IPS DF 4.7 (cell line): ENCODE measurements around the gene NOCT.
A peak's percentile ranks its signal among the peaks of the same experiment; 100 is the strongest.
"Not testable (repeated sequence)": the region's sequence is repeated elsewhere in the genome, so short reads cannot be mapped to it uniquely, and the experiment has no call there.

Experiments
- DNase-seq: peaks from one replicate; pipeline ENCODE4 v3.0.0-alpha.2; 2013; ENCODE audit warnings: low spot score; ENCODE audit errors: extremely low read depth

The NOCT gene

DNA sequence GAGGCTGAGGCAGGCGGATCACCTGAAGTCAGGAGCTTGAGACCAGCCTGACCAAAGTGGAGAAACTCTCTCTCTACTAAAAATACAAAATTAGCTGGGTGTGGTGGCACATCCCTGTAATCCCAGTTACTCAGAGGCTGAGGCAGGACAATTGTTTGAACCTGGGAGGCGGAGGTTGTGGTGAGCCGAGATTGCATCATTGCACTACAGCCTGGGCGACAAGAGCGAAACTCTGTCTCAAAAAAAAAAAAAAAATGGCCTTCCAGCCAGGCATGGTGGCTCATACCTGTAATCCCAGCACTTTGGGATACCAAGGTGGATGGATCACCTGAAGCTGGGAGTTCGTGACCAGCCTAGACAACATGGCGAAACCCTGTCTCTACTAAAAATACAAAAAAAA, 7.3 kb upstream of the NOCT start:
- not testable (repeated sequence) for DNase-seq

DNA sequence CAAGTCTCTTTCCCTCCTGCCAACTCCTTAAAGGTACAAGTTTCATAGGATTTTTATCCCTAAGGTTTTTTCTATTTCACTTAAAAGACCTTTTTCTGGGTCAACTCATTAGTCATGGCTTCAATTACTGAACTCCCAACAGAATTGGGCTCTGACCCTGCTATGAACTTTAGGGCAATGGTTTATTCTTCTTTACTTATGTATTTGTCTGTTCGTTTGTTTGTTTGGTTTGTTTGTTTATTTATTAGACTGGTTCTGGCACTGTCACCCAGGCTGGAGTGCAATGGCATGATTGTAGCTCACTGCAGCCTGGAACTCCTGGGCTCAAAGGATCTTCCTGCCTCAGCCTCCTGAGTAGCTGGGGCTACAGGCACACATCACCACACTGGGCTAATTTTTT, 5.9 kb upstream of the NOCT start:
- DNase-seq = no peak

DNA sequence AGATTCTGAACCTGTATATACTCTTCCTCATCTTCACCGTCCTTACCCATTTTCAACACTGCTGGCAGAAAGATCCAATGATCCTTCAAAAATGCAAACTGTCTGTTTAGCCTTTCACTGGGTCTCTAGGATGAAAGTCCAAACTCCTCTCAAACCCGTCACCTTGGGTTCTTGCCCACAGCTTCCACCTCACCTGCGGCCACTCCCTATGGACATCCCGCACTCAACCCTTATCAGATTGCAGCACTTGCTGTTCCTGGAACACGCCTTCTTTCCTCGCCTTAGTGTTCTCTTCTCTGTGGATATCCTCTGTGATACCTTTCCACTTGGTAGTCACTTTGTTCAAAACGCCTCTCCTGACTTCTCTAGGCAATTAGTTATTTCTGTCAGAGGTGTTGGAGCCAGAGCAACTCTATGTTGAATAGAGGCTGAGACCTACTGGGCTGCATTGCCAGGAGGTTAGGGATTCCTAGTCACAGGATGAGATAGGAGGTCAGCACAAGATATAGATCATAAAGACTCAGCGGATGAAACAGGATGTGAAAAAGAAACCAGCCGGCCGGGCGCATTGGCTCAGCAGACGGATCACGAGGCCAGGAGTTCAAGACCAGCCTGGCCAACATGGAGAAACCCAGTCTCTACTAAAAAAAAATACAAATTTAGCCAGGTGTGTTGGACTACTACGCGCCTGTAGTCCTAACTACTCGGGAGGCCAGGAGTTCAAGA, 4.2 kb upstream of the NOCT start:
- no peak for DNase-seq

DNA sequence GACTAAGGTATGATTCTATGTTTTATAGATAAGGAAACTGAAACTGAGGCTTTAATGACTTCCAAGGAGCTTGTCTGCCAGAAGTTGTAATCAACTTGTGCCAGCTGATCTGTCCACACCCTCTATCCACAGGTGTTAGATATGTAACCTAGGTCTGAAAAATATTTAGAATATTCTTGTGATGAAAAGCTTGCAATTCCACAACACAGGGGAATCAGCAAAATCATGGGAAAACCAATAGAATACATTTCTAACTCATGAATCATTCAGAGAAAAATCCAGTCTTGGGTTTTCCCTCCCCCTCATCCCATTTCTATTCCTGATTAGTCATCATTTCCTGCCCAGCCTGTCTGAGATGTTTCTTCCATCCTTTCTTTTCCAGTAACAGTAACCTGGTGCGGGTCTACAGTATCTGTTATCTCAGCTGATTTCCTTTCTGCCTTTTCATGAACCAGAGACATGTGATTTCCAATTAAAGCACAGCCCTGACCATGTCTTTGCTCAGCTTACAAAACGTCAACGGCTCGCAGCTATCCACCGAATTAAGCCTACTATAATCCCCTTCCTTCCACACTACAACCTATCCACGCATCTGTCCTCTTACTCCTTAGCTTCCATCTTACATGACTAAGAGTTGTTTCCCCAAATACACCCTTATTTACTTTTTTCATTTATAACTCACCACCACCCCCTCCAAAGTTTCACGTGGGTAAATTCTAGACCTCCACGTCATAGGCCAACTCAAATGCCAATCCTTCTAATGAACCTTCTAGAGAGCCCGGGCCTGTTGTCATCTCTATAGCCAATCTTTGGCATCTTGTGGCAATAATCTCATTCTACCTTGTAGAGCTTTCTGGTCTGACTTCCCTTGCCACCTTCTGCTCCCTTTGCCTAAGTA, 961 bp upstream of the NOCT start:
- DNase-seq = no peak

DNA sequence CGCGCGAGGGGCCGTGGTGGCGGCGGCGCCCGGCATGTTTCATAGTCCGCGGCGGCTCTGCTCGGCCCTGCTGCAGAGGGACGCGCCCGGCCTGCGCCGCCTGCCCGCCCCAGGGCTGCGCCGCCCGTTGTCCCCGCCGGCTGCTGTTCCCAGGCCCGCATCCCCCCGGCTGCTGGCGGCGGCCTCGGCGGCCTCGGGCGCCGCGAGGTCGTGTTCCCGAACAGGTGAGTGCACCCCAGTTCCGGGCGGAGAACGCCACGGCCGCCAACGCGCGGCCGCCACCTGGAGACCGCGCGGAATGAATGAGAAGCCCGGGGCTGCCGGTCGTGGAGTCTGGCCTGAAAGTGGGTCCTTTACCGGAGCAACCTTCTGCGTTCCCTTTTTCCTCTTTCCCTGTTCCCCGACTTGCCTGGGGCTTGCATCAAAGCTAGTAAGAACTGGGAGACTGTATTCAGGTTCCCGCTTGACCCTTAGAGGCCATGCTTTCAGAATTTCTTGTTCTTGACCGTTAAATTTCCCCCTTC, 429 bp downstream of the NOCT start:
- DNase-seq = no peak

DNA sequence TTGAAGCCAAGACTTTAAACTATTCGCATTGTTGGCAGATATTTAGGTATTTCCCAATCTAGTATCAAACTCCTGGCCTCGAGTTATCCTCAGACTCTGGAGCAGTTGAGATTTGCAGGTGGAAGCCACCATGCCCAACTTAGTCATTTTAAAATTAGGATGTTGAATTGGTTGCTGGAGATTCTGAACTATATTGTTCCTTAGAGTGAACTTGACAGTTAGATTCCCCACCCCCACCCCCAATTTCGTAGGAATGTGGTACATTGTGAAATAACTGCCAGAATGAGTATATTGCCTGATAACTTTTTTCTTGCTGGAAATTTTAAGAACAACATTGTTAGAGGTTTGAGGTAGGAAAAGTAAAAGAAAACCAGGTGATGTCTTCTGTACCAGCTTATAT, 2.3 kb downstream of the NOCT start:
- no peak for DNase-seq

DNA sequence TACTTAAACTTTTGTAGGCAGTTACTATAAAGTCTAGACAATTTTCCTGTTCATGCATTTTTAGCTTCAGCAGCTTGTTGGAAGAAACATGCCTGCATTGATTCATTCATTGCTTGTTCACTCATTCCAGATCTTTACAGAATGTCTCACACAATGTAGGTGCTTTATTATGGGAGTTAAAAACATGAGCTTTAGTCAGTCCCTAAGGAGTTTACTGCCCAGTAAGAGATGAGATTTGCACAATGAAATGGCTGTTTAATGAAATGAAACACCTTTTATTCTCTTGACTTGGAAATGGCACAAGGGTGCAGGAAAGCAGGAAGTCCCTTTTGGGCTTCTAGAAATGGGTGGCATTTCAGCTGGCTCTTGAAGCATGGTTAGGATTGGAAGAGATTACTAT, 2.9 kb downstream of the NOCT start:
- DNase-seq = no peak

DNA sequence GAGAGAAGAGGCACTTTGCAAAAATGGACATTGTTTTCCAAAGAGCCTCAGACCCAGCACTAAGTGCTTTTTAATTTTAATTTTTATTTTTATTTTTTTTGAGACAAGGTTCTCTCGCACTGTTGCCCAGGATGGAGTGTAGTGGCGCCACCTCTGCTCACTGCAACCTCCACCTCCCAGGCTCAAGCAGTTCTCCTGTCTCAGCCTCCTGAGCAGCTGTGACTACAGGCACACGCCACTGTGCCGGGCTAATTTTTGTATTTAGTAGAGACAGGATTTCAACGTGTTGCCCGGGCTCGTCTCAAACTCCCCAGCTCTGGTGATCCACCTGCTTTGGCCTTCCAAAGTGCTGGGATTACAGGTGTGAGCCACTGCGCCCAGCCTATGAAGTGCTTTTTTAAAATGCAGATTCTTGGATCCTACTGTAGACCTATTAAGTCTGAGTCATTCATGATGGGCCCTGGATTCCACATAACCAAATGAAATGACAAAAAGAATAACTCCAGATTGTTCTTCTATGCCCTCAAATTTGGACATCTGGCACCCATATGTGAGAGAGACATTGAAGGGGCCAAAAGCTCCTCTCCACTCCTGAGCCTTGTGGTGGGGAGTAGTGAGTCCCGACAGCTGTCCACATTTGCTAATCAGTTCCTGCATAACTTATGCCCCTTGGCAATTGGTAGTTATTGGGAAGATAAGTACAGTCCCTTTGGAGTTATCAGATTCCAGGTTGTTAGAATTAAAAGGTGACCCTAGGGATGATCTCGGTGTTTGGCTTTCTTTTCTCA, 3.6 kb downstream of the NOCT start:
- no peak for DNase-seq

DNA sequence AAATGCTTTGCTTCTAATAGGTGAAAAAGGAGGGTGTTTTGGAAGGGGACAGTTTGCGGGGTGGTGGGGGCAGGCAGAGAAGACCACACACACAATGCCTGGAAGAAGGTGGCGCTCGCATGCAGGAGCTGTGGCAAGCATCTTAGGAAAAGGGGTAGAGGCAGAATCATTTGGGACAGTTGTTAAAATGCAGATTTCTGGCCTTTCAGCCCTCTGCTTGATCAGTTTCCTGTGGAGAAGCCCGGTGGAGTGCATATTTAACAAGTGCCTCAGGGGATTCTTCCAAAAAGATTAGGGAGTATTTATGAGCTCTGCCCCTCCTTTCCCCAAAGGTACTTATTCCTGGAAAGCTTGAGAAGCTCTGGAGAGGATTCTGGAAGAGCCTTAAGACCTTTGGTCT, 4.8 kb downstream of the NOCT start:
- no peak for DNase-seq

DNA sequence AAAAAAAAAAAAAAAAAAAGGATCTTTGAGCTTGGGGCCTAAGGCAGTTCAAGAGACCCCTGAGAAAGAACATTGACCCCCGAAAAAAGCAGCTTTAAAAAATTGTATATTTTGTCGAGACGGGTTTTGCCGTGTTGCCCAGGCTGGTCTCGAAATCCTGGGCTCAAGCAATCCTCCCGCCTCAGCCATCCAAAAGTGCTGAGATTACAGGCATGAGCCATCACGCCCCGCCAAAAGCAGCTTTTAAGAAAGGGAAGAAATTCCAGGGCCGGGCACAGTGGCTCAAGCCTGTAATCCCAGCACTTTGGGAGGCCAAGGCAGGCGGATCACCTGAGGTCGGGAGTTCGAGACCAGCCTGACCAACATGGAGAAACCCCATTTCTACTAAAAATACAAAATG, 5.5 kb downstream of the NOCT start:
- not testable (repeated sequence) for DNase-seq

DNA sequence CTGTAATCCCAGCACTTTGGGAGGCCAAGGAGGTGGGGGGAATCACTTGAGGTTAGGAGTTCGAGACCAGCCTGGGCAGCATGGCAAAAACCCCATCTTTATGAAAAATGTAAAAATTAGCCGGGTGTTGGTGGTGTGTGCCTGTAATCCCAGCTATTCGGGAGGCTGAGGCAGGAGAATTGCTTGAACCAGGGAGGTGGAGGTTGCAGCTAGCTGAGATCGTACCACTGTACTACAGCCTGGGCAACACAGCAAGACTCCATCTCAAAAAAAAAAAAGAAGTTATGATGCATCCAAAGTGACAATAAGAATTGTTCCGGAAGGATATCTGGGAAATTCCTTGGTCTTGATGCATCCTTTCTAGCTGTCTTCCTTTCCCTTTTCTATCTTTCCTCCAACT, 7.3 kb downstream of the NOCT start:
- DNase-seq = no peak

DNA sequence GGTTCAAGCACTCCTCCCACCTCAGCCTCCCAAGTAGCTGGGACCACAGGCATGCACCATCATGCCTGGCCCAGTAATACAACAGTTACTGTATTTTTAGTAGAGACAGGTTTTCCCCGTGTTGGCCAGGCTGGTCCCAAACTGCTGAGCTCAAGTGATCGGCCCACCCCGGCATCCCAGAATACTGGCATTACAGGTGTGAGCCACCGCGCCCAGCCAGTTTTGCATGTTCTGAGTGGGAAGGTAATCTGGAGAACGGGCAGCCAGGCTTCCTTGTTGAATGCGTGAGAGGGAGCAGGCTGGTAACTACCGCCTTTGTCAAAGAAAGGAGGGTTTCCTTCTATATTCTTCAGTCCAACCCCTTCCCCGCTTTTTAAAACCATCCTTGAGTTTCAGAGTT, 9.1 kb downstream of the NOCT start:
- no peak for DNase-seq

DNA sequence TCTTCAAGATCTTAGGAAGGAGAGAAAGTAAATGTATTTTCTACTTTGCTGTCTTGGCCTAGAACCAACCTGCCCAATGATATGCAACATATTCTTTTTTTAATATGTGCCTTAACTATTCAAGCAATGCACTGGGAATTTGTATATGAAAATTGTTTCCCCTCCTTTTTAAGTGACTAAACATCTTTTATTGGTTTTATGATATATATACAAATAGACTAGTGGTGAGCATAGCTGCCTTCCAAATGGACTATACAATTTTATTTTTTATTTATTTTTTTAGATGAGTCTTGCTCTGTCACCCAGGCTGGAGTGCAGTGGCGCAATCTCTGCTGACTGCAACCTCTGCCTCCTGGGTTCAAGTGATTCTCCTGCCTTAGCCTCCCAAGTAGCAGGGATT, 10.3 kb downstream of the NOCT start:
- DNase-seq = no peak

DNA sequence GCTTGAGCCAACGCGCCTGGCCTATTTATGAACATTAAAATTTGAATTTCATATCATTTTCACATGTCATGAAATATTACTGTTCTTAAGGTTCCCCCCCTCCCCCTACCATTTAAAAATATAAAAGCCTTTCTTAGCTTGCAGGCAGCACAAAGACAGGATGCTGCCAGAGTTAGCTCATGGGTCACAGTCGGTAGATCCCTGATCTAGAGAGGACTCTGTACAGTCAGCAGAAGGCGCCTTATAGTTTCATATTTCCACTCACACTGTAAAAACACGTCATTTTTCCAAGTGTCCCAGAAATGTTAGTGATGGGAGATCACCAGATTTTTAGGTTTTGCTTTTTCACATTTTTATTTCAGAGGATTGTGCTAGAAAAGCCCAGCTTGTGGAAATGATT, 12.2 kb downstream of the NOCT start:
- DNase-seq = no peak

DNA sequence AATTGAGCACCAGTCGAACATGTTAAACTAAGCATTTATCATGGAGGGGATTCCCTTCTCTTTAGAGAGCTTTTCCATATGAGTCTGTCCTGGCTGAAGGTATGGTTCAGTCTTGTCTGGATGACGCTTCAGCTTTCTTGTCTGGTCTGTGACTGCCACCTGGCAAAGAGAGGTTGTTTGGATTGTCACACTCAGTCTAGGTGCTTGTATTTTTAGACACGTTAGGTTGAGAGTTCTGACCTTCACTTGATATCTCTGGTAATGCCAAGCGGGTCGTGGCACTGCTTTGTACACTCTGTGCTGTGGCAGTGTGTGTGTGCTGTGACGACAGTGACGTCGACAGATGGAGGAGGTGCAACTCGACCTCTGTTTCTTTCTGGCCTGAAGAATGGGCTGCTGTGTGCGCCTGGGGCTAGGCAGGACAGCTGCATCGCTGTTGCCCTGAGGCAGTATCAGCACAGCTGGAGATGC, 12.6 kb downstream of the NOCT start:
- no peak for DNase-seq

DNA sequence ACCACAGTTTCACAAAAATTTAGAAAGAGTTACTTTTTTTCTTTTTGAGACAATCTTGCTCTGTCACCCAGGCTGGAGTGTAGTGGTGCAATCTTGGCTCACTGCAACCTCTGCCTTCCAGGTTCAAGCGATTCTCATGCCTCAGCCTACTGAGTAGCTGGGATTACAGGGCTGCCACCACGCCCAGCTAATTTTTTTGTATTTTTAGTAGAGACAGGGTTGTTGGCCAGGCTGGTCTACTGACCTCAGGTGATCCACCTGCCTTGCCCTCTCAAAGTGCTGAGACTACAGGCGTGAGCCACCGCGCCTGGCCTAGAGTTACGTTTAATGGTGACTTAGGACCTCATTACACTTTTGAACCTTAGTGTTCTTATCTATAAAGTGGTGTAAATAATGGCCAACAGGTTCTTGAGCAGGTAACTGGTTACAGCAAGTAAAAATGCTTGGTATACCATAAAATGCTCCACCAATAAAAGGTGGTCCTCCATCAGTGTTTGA, 14.3 kb downstream of the NOCT start:
- DNase-seq = not testable (repeated sequence)

DNA sequence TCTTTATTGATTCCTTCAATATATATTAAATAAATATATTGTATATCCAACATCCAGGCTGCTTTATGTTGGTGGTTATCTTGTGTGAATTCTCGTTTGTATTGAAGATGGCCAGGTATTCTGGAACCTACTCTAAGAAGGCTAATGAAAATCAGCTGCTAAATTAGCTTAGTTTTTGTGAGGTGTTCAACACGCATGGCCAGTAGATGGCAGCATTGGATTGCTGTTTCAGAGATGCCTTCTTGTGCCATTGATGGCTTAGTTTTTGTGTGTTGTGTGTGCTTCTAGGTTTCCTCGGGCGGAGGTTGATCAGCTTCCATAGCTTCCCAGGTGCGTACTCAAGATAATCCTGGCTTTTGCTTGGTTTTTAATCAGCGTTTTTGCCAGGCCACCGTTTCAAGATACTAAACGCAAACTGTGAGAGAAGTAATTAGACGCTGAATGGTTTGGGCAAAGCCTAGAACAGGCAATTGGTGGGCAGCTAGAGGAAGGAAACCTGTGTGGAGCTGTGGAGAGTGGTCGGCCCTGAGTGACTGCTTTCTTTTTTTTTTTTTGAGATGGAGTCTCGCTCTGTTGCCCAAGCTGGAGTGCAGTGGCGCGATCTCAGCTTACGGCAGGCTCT, 15.1 kb downstream of the NOCT start:
- peak; percentile 87 for DNase-seq

DNA sequence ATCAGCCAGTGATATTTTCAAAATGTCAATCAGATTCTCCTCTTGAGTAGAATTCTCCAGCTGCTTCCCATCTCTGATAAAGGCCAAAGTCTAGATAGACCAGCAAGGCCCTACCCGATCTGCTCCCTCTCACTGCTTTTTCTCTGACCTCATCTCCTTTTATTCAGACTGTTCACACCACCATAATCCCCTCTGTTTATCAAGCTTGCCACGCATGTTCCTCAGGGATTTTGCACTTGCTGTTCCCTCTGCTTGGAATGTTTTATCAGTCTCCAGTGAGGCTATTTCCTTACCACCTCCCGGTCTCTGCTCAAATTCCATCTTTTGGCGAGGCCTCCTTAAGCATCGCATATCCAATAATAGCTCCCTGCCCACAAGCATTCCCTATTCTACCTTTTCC, 20.1 kb downstream of the NOCT start:
- no peak for DNase-seq

DNA sequence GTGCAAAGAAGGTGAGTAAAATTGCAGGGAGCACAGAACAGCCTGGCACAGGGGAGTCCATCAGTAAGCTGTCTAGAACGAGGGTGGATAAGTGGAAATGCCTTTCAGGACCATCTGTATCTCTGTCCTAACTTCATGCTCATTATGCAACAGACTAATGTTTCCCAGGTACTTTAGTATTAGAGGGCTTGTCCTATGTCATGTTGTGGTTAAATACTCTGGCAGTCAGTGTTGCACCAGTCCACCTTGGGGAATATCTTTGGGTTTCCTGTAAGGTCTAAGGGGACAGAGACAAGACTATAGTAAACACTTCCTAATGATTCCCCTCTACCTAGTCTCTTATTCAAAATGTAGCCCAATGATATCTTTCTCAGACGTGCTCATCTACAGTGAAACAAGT, 21.3 kb downstream of the NOCT start:
- DNase-seq = no peak

DNA sequence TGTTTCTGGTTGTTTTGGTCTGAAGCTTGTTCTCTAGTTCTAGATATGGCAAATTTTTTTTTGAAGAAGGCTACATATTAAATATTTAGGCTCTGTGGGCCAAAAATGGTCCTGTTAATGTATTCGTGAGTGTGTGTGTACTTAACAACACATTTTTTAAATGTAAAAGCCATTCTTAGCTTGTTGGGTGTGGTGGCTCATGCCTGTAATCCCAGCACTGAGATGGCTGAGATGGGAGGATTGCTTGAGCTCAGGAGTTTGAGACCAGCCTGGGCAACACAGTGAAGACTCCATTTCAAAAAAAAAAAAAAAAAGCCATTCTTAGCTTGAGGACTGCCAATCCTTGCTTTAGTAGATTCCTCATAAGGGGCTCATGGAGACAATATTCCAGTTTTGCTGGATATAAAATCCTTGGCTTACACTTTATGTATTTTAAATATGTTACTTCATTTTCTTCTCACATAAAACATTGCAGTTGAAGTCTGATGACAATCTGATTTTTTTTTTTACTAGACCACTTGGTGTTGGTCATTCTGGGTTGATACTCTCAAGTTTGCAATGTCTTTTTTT, 23.4 kb downstream of the NOCT start:
- no peak for DNase-seq

DNA sequence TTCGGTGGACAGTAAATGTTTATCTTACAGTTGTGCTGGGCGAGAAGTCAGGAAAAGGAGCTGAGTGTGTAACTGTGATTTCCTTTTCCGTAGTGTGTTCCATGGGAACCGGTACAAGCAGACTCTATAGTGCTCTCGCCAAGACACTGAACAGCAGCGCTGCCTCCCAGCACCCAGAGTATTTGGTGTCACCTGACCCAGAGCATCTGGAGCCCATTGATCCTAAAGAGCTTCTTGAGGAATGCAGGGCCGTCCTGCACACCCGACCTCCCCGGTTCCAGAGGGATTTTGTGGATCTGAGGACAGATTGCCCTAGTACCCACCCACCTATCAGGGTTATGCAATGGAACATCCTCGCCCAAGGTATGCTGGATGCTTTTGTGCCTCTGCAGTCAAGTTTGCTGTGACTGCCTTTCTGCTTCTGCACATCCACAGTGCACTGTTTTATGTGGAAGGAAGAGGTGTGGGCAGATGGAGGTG, 27.4 kb downstream of the NOCT start:
- DNase-seq = no peak
